A549 (cell line): ENCODE results near the gene SUGCT.

Experiments
- BHLHE40 ChIP-seq: IDR thresholded peaks from 2 replicates; pipeline ENCODE4 v1.6.1; 2012; ENCODE audit warnings: low read depth, low read length, inconsistent platforms
- CTCF ChIP-seq: fragments of >200 bp; sonication (Bioruptor Twin); formaldehyde crosslinking; IDR thresholded peaks from 3 replicates; pipeline ENCODE4 v1.5.1; 2016
- EP300 ChIP-seq, 2 experiments: fragments of >200 bp; sonication (Bioruptor Twin); formaldehyde crosslinking; IDR thresholded peaks; 2 replicates in 1 of 2; 3 replicates in 1 of 2; pipeline ENCODE4 v1.6.1; 2016 to 2017
- POLR2AphosphoS2 ChIP-seq: conservative IDR thresholded peaks from 2 replicates; pipeline ENCODE4 v1.6.1; 2012; ENCODE audit warnings: low read length, improper control_type of control experiment, inconsistent platforms
- RFX5 ChIP-seq: fragments of 450-650 bp; IDR thresholded peaks from 2 replicates; pipeline ENCODE4 v1.7.1; 2014; ENCODE audit warnings: antibody characterized with exemption, mild to moderate bottlenecking, moderate library complexity

GRCh38 chr7:40802497-40802896, 667.7 kb downstream of the SUGCT start:
- TF ChIP-seq EP300 (IDR thresholded peaks at IDR 0.05) (no peak), CTCF (no peak), RFX5 (no peak), BHLHE40 (no peak), POLR2AphosphoS2 (no peak)
